ENCODE data around the gene NFASC. TPM values are rescaled to one million over a fixed set of nuclear protein-coding genes. Genes with fewer than 3 reads are reported as not detected.

The NFASC gene
- total and polyA plus RNA-seq, 7 experiments from 2014 or later, result 0.31 TPM; not detected in 6

GRCh38 chr1:204967451-204967850 is 96.8 kb downstream of the NFASC start:
- Histone ChIP-seq H3K36me3 (ENCODE audit: control insufficient read depth in 2 of 3, insufficient read depth in 3 of 3, low read length in 3 of 3) (no peaks in the 10 kb centered on the region), H3K27ac (ENCODE audit: low read depth, low read length) (no peak overlapping the region), H3K4me3 (ENCODE audit: low read length) (no peak overlapping the region), H3K27me3 (ENCODE audit: control insufficient read depth in 2 of 2, insufficient read depth in 2 of 2, low read length in 2 of 2) (no peaks in the 10 kb centered on the region), H3K4me1 (ENCODE audit: control insufficient read depth in 2 of 2, insufficient read depth in 2 of 2, low read length in 2 of 2) (no peaks in the 10 kb centered on the region), H3K9me3 (ENCODE audit: control insufficient read depth in 2 of 3, low read length in 3 of 3) (no peaks in the 10 kb centered on the region)
- H3K36me3 Mint-ChIP-seq, result no peaks in the 10 kb centered on the region
- no peaks in the 10 kb centered on the region for H3K4me1 Mint-ChIP-seq
- DNase-seq (no peak), ATAC-seq (no peak)
- ChIA-PET POLR2A (no interaction called here), CTCF (interaction anchor here (0.7 kb wide), 1 partner anchor 557 kb away, joined by 4 read pairs; no protein-coding TSS in a partner anchor)
- no peak overlapping the region for H3K27ac Mint-ChIP-seq
- intact Hi-C loops (cut with micrococcal nuclease), result no loop called here
- no peak overlapping the region for H3K4me3 Mint-ChIP-seq
- peaks cover 0 to 33% (median 13%) of the 10 kb centered on the region in 5 donors for H3K27me3 Mint-ChIP-seq
- H3K9me3 Mint-ChIP-seq, result no peaks in the 10 kb centered on the region

GRCh38 chr1:204968135-204968534 is 97.5 kb downstream of the NFASC start:
- Histone ChIP-seq H3K27me3 (ENCODE audit: control insufficient read depth in 2 of 2, insufficient read depth in 2 of 2, low read length in 2 of 2) (no peaks in the 10 kb centered on the region), H3K27ac (ENCODE audit: low read depth, low read length) (no peak overlapping the region), H3K36me3 (ENCODE audit: control insufficient read depth in 2 of 3, insufficient read depth in 3 of 3, low read length in 3 of 3) (no peaks in the 10 kb centered on the region), H3K4me1 (ENCODE audit: control insufficient read depth in 2 of 2, insufficient read depth in 2 of 2, low read length in 2 of 2) (no peaks in the 10 kb centered on the region), H3K9me3 (ENCODE audit: control insufficient read depth in 2 of 3, low read length in 3 of 3) (no peaks in the 10 kb centered on the region), H3K4me3 (ENCODE audit: low read length) (no peak overlapping the region)
- Mint-ChIP-seq H3K36me3 (no peaks in the 10 kb centered on the region), H3K4me3 (no peak overlapping the region), H3K4me1 (no peaks in the 10 kb centered on the region), H3K9me3 (no peaks in the 10 kb centered on the region), H3K27ac (no peak overlapping the region), H3K27me3 (peaks cover 0 to 30% (median 14%) of the 10 kb centered on the region in 5 donors)
- no peak for ATAC-seq
- ChIA-PET POLR2A (no interaction called here), CTCF (interaction anchor here (0.9 kb wide), 1 partner anchor 8 kb away, joined by 3 read pairs; no protein-coding TSS in a partner anchor)
- intact Hi-C loops (cut with micrococcal nuclease), result no loop called here
- no peak for DNase-seq

- ChIA-PET CTCF (no interaction called here), POLR2A (no interaction called here)
- Histone ChIP-seq H3K27ac (ENCODE audit: low read depth, low read length) (no peak overlapping the region), H3K36me3 (ENCODE audit: control insufficient read depth in 2 of 3, insufficient read depth in 3 of 3, low read length in 3 of 3) (no peaks in the 10 kb centered on the region), H3K4me1 (ENCODE audit: control insufficient read depth in 2 of 2, insufficient read depth in 2 of 2, low read length in 2 of 2) (no peaks in the 10 kb centered on the region), H3K27me3 (ENCODE audit: control insufficient read depth in 2 of 2, insufficient read depth in 2 of 2, low read length in 2 of 2) (no peaks in the 10 kb centered on the region), H3K4me3 (ENCODE audit: low read length) (no peak overlapping the region), H3K9me3 (ENCODE audit: control insufficient read depth in 2 of 3, low read length in 3 of 3) (no peaks in the 10 kb centered on the region)
- ATAC-seq, result no peak
- H3K4me1 Mint-ChIP-seq, result no peaks in the 10 kb centered on the region
- H3K27ac Mint-ChIP-seq, result no peak overlapping the region
- no peak for DNase-seq
- no peaks in the 10 kb centered on the region for H3K9me3 Mint-ChIP-seq
- no peak overlapping the region for H3K4me3 Mint-ChIP-seq
- no peaks in the 10 kb centered on the region for H3K36me3 Mint-ChIP-seq
- intact Hi-C loops (cut with micrococcal nuclease), result no loop called here
- peaks cover 0 to 34% (median 22%) of the 10 kb centered on the region in 5 donors for H3K27me3 Mint-ChIP-seq
Measured at GRCh38 chr1:204968951-204969350, 98.3 kb downstream of the NFASC start.

- no peak for ATAC-seq
- intact Hi-C loops (cut with micrococcal nuclease), result no loop called here
- Mint-ChIP-seq H3K27me3 (peaks cover 0 to 36% (median 20%) of the 10 kb centered on the region in 5 donors), H3K27ac (no peak overlapping the region), H3K4me1 (peaks cover 0 to 2% (median 0%) of the 10 kb centered on the region in 7 donors), H3K9me3 (no peaks in the 10 kb centered on the region), H3K36me3 (no peaks in the 10 kb centered on the region), H3K4me3 (no peak overlapping the region)
- Histone ChIP-seq H3K27ac (ENCODE audit: low read depth, low read length) (no peak overlapping the region), H3K9me3 (ENCODE audit: control insufficient read depth in 2 of 3, low read length in 3 of 3) (no peaks in the 10 kb centered on the region), H3K4me1 (ENCODE audit: control insufficient read depth in 2 of 2, insufficient read depth in 2 of 2, low read length in 2 of 2) (no peaks in the 10 kb centered on the region), H3K36me3 (ENCODE audit: control insufficient read depth in 2 of 3, insufficient read depth in 3 of 3, low read length in 3 of 3) (no peaks in the 10 kb centered on the region), H3K4me3 (ENCODE audit: low read length) (no peak overlapping the region), H3K27me3 (ENCODE audit: control insufficient read depth in 2 of 2, insufficient read depth in 2 of 2, low read length in 2 of 2) (no peaks in the 10 kb centered on the region)
- CTCF ChIA-PET, result no interaction called here
- DNase-seq, result no peak
- POLR2A ChIA-PET, result no interaction called here
Measured at GRCh38 chr1:204970937-204971336, 100.3 kb downstream of the NFASC start.

GRCh38 chr1:204971517-204972336 is 101.1 kb downstream of the NFASC start:
- DNase-seq, result no peak
- H3K27me3 Mint-ChIP-seq, result peaks cover 0 to 42% (median 18%) of the 10 kb centered on the region in 5 donors
- ChIA-PET CTCF (interaction anchor here (1.3 kb wide), 1 partner anchor 18 kb away, joined by 3 read pairs; no protein-coding TSS in a partner anchor), POLR2A (no interaction called here)
- intact Hi-C loops (cut with micrococcal nuclease), result no loop called here
- Histone ChIP-seq H3K4me3 (ENCODE audit: low read length) (no peak overlapping the region), H3K4me1 (ENCODE audit: control insufficient read depth in 2 of 2, insufficient read depth in 2 of 2, low read length in 2 of 2) (no peaks in the 10 kb centered on the region), H3K27me3 (ENCODE audit: control insufficient read depth in 2 of 2, insufficient read depth in 2 of 2, low read length in 2 of 2) (no peaks in the 10 kb centered on the region), H3K36me3 (ENCODE audit: control insufficient read depth in 2 of 3, insufficient read depth in 3 of 3, low read length in 3 of 3) (no peaks in the 10 kb centered on the region), H3K27ac (ENCODE audit: low read depth, low read length) (no peak overlapping the region), H3K9me3 (ENCODE audit: control insufficient read depth in 2 of 3, low read length in 3 of 3) (no peaks in the 10 kb centered on the region)
- H3K27ac Mint-ChIP-seq, result no peak overlapping the region
- no peaks in the 10 kb centered on the region for H3K36me3 Mint-ChIP-seq
- ATAC-seq, result peak; percentile 74
- no peak overlapping the region for H3K4me3 Mint-ChIP-seq
- H3K9me3 Mint-ChIP-seq, result no peaks in the 10 kb centered on the region
- peaks cover 0 to 2% (median 0%) of the 10 kb centered on the region in 7 donors for H3K4me1 Mint-ChIP-seq

- Mint-ChIP-seq H3K9me3 (no peaks in the 10 kb centered on the region), H3K4me3 (no peak overlapping the region)
- H3K27ac ChIP-seq (ENCODE audit: low read depth, low read length), result no peak overlapping the region
Measured at GRCh38 chr1:204972426-204972825, 101.8 kb downstream of the NFASC start.

More at GRCh38 chr1:204972426-204972825, 101.8 kb downstream of the NFASC start:
- no peaks in the 10 kb centered on the region for H3K36me3 Mint-ChIP-seq
- H3K27me3 ChIP-seq (ENCODE audit: control insufficient read depth in 2 of 2, insufficient read depth in 2 of 2, low read length in 2 of 2), result no peaks in the 10 kb centered on the region
- POLR2A ChIA-PET, result no interaction called here
- H3K9me3 ChIP-seq (ENCODE audit: control insufficient read depth in 2 of 3, low read length in 3 of 3), result no peaks in the 10 kb centered on the region
- ATAC-seq (no peak), DNase-seq (no peak)
- no peak overlapping the region for H3K4me3 ChIP-seq (ENCODE audit: low read length)
- H3K27ac Mint-ChIP-seq, result no peak overlapping the region
- no peaks in the 10 kb centered on the region for H3K4me1 ChIP-seq (ENCODE audit: control insufficient read depth in 2 of 2, insufficient read depth in 2 of 2, low read length in 2 of 2)
- no peaks in the 10 kb centered on the region for H3K36me3 ChIP-seq (ENCODE audit: control insufficient read depth in 2 of 3, insufficient read depth in 3 of 3, low read length in 3 of 3)
- H3K27me3 Mint-ChIP-seq, result peaks cover 0 to 35% (median 18%) of the 10 kb centered on the region in 5 donors
- intact Hi-C loops (cut with micrococcal nuclease), result no loop called here
- peaks cover 0 to 2% (median 0%) of the 10 kb centered on the region in 7 donors for H3K4me1 Mint-ChIP-seq
- CTCF ChIA-PET, result interaction anchor here (0.7 to 1.3 kb wide), 2 partner anchors 17 to 178 kb away, joined by 3 read pairs; no protein-coding TSS in a partner anchor
